Pons (tissue), 1 donor: Measurements from ENCODE around the gene CHRNA9.

ENCODE experiments used
- DNase-seq: peaks from one replicate; pipeline ENCODE4 v3.0.0-alpha.2; 2016; ENCODE audit warnings: low spot score

Gene CHRNA9

DNA sequence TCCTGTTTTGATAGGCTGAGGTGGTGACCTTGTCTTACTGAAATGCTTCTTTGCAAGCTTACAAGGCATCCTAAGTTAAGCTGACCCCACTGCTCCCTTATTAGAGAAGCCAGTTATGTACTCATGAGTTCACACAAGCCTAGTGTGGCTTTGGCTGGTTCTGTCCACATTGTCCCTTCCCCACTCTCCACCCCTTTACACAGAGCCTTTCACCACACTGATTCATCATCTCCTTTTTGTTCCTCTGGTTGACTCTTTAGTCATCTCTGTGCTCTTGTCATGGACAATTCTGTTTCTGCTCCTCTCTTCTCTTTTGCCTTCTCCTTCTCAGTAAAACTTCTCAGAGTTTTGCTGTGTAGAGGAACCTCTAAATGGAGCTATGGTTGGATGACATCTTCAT is 4.9 kb downstream of the CHRNA9 start:
- no peak for DNase-seq

GRCh38 chr4:40347472-40347871 is 12.3 kb downstream of the CHRNA9 start:
- no peak for DNase-seq

DNA sequence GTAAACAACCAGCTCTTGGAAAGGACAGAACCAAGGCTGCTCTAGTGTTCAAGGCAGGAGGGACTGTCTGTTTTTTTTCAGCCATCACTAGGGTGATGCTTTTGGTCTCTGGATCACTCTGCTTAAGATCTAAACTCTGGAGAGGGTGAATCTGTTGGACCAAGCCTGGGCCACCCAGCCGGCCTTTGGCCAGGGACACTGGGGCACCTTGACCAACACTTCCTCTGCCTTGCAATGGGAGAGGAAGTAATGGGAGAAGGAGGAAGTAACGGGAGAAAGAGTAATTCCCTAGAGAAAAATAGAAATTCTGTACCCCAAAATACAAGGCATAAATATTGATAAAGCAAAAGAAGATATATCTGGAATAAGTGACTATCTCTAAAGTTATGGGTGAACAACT is 12.9 kb downstream of the CHRNA9 start:
- no peak for DNase-seq

GRCh38 chr4:40349561-40350198 is 14.5 kb downstream of the CHRNA9 start:
- DNase-seq, result no peak

- DNase-seq, result no peak
Measured at GRCh38 chr4:40350627-40351227, 15.6 kb downstream of the CHRNA9 start.

DNA sequence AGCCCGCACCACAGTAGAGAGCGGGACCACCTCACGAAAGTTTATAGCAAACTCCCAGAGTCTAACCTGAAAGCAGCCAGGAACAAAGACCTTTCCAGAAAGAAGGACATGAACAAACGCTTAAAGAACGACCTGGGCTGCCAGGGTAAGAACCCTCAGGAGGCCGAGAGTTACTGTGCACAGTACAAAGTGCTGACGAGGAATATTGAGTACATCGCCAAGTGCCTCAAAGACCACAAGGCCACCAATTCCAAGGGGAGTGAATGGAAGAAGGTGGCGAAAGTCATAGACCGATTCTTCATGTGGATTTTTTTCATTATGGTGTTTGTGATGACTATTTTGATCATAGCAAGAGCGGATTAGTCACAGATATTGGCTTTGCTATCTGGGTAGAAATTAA is 19.0 kb downstream of the CHRNA9 start:
- DNase-seq, result no peak

- DNase-seq, result no peak
Measured at GRCh38 chr4:40355131-40355530, 20.0 kb downstream of the CHRNA9 start.

- no peak for DNase-seq
Measured at GRCh38 chr4:40357738-40358137, 22.6 kb downstream of the CHRNA9 start.

- no peak for DNase-seq
Measured at GRCh38 chr4:40361338-40361737, 26.2 kb downstream of the CHRNA9 start.

GRCh38 chr4:40363382-40363920 is 28.3 kb downstream of the CHRNA9 start:
- no peak for DNase-seq

DNA sequence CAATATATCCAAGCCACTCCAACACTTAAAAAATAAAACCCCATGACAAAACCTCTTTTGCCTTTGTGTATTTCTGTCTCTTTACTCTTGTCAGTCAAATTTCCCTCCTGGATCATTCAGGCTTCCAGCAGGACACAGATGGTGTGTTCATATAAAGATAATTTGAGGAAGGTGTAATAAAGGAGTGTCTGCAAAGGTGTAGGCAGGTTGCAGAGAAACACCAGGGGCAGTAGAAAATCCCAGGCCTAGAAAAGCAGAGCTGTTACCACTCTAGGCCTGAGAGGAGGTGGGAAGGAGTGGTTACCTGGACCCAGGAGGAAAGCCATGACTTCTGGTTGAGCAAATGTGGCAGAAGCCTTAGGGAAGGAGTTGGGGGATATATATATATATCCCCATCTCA is 28.8 kb downstream of the CHRNA9 start:
- no peak for DNase-seq

- DNase-seq, result no peak
Measured at GRCh38 chr4:40365766-40366165, 30.6 kb downstream of the CHRNA9 start.

DNA sequence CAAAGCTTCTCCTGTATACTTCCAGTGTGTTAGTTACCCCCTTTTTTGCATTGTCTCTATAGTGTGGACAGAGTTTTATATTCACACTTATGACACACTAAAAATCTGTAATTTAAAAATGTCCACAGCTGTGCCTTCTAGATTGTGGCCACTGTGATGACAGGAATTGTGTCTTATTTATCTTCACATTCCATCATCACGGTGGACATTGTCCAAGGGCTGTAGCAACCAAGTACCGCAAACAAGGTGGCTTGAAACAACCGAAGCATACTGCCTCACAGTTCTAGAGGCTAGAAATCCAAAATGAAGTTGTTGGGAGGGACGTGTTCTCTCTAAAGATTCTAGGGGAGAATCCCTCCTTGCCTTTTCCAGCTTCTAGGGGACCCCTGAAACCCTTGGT is 32.3 kb downstream of the CHRNA9 start:
- no peak for DNase-seq

DNA sequence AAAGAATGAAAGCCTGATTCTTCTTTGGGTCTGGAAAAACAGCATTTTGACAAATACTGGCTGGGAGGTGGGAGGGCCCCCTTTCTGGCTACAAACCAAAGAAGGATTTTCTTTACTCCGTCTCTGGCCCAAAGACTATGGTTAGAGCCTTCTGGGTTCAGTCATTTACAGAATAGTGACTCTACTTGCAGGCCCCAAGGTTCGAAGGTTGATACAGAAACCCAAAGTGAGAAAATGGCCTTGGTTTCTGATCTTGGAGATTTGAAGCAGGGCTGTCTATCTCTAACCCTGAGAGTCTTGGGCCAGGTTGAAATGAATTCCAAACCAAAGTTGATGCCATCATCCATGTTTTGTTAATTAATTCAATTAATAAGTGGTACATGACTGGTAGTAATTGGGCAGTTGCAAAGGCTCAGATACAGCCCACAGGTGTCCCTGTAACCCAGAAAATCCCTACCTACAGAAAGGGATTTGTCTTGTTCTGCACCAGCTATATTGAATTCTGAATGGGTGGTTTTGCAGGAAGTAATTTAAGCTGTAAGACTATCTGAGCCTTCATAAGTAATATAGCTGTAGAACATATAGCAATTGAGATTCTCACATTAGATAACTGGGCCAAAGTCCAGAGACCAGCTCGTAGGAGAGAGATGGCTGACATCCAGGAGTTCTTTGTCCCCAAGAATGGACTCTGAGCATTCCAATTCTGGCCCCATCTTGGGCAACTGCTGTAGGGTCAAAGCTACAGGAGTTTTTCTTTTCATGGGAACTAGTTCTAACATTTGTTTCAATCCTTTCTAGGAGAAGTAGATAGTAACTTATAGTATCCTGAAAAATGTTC is 34.5 kb downstream of the CHRNA9 start:
- DNase-seq, result no peak

GRCh38 chr4:40372651-40373050 is 37.5 kb downstream of the CHRNA9 start:
- no peak for DNase-seq

GRCh38 chr4:40373636-40374035 is 38.5 kb downstream of the CHRNA9 start:
- no peak for DNase-seq

DNA sequence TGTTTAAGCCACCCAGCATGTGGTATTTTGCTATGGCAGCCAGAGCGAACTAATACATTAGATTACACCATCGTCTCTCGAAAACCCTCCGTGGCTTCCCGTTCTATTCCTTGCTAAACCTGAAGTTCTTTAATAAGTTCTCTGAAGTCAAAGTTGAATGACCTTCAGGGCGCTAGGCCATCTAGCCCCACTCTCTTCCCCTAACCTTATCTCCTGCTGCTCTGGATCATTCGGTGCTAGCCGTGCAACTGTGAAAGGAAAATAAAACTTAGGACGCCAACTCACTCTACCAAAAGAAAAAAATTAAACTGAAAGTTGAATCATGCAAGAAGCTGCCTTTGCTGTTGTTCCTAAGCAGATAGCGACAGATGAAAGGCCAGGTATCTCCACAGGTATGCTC is 40.0 kb downstream of the CHRNA9 start:
- DNase-seq, result no peak

DNA sequence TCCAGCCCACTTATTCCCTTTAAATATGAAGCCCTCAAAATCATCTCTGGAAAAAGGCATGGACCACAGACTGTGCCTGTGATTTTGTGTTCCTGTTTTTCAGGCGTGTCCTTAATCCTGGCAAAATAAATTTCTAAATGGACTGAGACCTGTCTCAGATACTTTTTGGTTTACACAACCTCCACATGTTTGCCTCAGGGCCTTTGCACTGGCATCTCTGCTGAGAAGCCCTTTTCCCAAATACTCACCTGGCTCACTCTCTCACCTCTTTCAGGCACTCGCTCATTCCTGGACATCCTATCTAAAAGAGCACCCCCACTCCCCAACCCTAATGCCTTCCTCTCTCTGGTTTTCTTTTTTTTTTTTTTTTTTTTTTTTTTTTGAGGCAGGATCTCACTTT is 40.5 kb downstream of the CHRNA9 start:
- no peak for DNase-seq

DNA sequence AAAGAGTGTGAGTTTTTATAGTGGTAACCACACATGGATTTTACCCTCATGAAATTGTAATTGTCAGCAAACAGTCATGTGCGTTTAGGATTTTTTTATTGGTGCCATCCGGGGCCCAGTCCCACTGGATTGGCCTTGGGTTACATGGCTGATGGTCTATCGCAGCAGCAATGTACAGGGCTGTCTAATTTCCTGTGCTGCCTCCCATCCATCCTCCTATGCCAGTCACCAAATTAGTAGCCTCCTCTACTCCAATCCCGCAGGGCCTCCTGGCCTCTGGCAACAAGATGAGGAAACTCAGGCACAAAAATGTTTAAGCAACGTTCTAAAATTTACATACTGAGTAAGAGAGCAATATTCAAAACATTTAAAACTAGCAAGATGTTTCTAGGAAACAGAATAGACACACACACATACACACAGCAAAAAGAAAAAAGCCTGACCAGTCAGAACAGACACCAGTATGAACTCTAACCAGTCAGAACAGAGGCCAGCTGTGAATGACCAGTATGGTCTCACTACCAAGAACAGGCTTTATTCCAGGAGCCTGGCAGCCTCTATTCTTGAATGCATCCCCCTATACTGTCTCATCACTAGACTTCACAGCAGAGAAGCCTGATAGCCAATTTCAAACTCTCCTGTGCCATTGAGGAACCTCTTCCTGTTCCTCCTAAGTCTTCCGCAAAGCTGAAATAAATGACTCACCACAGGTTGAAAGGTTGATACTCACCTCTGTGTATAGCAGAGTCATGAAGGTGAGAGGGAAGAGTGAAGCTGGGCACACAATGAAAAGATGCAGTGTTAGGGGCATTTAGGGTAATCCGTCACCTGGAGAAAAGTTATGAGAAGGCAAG is 42.6 kb downstream of the CHRNA9 start:
- DNase-seq, result no peak

DNA sequence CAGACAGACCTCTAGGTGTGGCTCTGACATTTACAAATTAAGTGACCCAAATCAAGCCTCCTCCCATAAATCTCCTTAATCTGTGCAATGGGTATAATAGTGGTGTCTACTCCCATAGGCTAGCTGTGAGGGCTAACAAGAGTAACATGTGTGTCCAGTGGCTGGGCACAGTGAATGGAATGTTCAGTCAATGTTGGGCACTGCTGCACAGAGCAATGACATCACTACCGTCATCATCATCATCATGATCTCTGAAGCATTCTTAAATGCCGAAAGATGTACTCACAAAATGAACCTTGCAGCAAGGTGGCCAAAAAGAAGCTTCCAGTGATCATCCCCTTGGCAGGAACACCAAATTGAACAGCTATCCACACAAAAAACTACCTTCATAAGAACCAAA is 43.5 kb downstream of the CHRNA9 start:
- DNase-seq, result no peak

GRCh38 chr4:40379248-40379647 is 44.1 kb downstream of the CHRNA9 start:
- DNase-seq, result no peak

DNA sequence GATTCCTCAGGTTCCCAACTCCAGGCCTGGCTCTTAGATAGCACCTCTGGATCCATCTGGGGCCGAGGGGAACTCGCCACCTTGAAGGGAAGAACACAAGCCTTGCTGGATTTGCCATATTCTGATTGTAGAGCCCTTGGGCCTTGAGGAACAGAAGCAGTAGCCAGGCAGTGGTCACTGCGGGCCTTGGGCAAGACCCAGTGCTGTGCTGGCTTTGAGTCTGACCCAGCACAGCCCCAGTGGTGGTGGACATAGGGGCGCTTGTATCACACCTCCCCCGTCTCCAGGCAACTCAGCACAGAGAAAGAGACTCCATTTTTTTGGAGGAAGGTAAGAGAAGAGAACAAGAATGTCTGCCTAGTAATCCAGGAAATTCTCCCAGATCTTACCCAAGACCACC is 45.5 kb downstream of the CHRNA9 start:
- no peak for DNase-seq
